Fibroblast of villous mesenchyme (primary cell): ENCODE results near the gene ZWINT. TPM values are rescaled to one million over a fixed set of nuclear protein-coding genes. Genes with fewer than 3 reads are reported as not detected.

Experiments used
- DNase-seq: peaks from one replicate; pipeline ENCODE4 v3.0.0-alpha.2; 2010; ENCODE audit warnings: low read depth
- H3K4me3 ChIP-seq: 2 replicates; pipeline ENCODE4 v1.5.1; 2011; ENCODE audit warnings: low read depth, mild to moderate bottlenecking, low read length
- total RNA-seq: library from RNA; depleted of rRNA; stranded (reverse); fragments of >200 nt; gene quantifications from 2 replicates; pipeline ENCODE4 v1.2.3, GENCODE V29; 2012
- TF ChIP-seq, protein P1 (sequence below): IDR thresholded peaks from 2 replicates; pipeline ENCODE4 v1.5.1; 2012; ENCODE audit warnings: low read depth, mild to moderate bottlenecking, low read length; ENCODE audit not compliant: insufficient read depth

ZWINT gene
- total RNA-seq: 28.0 and 29.4 TPM in 2 replicates

GRCh38 chr10:56360967-56361612 lies at the start of gene ZWINT:
ZWINT (minus strand) TSS chr10:56361259; CDS start chr10:56361236, 23 bp downstream.
- H3K4me3 ChIP-seq: peak within 1 kb of the TSS; percentile 84
- TF ChIP-seq, protein P1, sequence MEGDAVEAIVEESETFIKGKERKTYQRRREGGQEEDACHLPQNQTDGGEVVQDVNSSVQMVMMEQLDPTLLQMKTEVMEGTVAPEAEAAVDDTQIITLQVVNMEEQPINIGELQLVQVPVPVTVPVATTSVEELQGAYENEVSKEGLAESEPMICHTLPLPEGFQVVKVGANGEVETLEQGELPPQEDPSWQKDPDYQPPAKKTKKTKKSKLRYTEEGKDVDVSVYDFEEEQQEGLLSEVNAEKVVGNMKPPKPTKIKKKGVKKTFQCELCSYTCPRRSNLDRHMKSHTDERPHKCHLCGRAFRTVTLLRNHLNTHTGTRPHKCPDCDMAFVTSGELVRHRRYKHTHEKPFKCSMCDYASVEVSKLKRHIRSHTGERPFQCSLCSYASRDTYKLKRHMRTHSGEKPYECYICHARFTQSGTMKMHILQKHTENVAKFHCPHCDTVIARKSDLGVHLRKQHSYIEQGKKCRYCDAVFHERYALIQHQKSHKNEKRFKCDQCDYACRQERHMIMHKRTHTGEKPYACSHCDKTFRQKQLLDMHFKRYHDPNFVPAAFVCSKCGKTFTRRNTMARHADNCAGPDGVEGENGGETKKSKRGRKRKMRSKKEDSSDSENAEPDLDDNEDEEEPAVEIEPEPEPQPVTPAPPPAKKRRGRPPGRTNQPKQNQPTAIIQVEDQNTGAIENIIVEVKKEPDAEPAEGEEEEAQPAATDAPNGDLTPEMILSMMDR: no peak
- peak; percentile 97 for DNase-seq

DNA sequence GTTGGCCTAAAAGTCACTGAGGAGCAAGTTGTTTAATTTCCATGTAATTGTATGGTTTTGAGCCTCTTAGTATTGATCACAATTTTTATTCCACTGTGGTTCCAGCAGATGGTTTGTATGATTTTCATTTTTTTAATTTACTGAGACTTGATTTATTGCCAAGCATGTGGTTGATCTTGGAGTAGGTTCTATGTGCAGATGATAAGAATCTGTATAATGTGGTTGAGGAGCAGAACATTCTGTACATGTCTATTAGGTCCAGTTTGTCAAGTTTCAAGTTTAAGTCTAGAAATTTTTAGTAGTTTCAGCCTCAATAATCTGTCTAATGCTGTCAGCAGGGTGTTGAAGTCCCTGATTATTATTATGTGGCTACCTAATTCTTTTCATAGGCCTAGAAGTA lies 22.7 kb upstream of the ZWINT start:
- no peak for DNase-seq
- TF ChIP-seq, protein P1: no peak
- no peak overlapping the region for H3K4me3 ChIP-seq

DNA sequence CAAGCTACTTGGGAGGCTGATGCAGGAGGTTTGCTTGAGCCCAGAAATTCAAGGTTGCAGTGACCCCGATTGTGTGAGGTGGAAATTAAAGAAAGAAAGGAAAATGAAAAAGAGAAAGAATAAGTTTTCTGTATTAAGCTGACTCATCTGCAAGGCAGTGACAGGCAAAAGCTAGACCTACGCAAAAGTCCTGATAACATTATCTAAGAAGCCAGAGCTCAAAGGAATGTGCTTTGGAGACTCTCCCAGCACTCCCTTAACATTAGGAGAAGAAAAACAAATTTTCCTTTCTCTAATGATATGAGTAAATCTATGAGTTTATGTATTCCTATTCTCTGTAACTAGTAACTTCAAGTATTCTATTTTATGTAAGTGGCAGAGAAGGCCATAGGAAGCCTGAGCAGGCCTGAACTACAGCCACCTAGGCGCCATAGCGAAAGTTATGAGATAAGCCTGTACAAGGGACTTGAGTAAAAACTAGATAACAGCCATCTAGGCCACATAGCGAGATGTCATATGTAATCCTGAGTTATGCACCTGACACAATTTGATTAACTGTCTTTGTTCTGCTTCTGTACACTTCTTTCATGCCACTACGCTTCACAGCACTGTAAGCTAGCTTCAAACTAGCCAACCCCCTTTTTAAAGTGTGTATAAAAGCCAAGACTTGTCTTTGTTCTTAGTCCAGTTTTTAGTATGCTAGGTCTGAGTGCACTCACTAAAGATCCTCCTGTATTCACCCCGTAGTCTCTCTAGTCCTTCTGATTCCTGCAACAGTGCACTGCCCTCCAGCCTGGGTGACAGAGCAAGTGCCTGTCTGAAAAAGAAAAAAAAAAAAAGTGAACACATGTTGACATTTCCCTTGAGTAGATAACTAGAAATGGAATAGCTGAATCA lies 9.4 kb upstream of the ZWINT start:
- H3K4me3 ChIP-seq: no peak overlapping the region
- DNase-seq: peak; percentile 8
- TF ChIP-seq, protein P1: no peak

GRCh38 chr10:56360583-56360966 lies 484 bp downstream of the ZWINT start:
- TF ChIP-seq, protein P1: no peak
- no peak for DNase-seq
- H3K4me3 ChIP-seq: peak overlapping the region; percentile 84

GRCh38 chr10:56359837-56360236 lies 1.2 kb downstream of the ZWINT start:
- peak overlapping the region; percentile 84 for H3K4me3 ChIP-seq
- TF ChIP-seq, protein P1: no peak
- no peak for DNase-seq

DNA sequence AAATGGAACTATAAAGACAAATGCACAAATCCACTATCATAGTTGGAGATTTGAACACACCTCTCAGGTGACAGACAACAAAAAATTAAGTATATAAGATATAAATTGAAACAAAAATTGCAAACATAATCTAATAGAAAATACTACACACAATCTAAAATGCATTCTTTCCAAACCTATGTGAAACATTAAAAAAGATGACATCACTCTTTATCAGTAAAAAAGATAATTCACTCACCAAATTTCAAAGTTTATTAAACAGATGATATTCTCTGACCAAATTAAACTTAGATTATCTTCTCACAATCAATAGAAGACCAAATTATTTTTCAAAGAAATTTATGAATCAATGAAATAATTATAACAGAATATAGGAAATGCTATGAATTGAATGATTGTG lies 4.0 kb downstream of the ZWINT start:
- no peak overlapping the region for H3K4me3 ChIP-seq
- TF ChIP-seq, protein P1: no peak
- DNase-seq: no peak
